GM18499 (cell line): Measurements from ENCODE around the gene DPP3.
"Not testable (repeated sequence)": the region's sequence is repeated elsewhere in the genome, so short reads cannot be mapped to it uniquely, and the experiment has no call there.

Experiments
- ATAC-seq: cut with Tn5 transposase; IDR thresholded peaks from one replicate; pipeline ENCODE4 v1.9.1; 2021; ENCODE audit warnings: moderate number of reproducible peaks; ENCODE audit not compliant: insufficient read depth, unreplicated experiment

DPP3 gene

DNA sequence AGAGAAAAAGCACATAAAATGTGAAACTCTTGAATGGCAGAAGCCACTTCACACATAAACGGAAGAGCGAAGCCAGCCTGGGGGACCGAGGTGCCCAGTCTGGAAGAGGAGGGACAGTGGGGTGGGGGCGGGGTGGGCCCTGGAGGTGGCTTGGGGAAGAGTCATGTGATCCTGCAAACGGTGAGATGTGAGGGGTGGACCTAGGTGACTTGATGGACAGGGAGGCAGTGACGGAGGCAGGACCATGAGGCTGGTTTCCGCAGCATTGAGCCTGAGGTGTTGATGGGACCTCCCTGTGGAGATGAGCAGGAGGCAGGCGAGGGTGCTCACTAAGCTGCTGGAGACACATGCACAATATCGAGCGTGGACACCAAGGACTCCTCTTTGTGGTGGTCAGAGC lies 48.8 kb downstream of the DPP3 start:
- no peak for ATAC-seq

DNA sequence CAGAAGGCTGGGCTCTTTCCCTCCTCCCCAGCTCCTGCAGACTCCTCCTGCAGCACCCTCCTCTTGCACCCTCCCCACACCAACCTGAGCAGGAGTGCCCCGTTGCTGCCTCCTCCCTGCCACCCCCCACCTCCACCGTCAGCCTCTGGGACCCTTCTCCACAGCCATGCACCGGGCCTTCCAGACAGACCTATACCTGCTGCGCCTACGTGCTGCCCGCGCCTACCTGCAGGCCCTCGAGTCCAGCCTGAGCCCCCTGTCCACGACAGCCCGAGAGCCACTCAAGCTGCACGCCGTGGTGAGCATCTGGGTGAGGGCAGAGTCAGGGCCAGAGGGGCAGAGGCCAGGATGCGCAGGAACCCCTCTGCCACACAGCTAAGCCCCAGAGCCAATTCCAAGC lies 49.4 kb downstream of the DPP3 start:
- no peak for ATAC-seq

DNA sequence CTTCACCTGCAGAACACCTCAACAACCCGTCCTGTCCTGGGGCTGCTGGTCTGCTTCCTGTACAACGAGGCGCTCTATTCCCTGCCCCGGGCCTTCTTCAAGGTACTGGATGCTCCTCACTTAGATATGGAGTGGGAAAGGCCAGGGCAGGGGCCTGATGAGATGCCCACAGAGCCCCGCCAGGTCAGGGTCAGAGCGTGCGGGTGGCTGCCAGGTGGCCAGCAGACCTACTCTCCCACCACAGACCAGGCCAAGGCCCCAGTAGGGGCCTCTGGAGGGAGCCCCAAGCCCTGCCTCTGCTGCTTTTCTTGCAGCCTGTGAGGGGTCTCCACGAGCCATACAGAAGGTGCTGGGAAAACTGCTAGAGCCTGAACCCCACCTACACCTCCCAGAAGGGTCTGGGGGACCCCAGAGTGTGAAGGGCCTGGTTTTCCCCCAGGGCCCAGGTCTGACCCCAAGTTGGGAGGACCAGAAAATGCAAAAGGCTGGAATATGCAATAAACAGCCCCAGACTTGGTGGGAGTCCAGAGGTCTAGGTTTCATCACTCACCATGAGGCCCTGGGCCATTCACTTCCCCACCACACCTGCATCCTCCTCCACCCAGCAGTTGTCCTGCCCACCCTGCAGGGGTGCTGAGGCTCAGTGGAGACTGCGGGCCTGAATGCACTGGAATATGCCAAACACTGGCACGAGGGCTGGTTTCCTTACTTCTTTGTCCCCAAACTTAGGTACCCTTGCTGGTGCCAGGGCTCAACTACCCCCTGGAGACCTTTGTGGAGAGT lies 50.9 kb downstream of the DPP3 start:
- no peak for ATAC-seq

- no peak for ATAC-seq
These were observed 51.6 kb downstream of the DPP3 start for GRCh38 chr11:66531841-66532240.

- ATAC-seq, result no peak
These were observed 52.5 kb downstream of the DPP3 start for GRCh38 chr11:66532784-66533183.

- ATAC-seq, result no peak
These were observed 59.1 kb downstream of the DPP3 start for GRCh38 chr11:66539170-66539869.

DNA sequence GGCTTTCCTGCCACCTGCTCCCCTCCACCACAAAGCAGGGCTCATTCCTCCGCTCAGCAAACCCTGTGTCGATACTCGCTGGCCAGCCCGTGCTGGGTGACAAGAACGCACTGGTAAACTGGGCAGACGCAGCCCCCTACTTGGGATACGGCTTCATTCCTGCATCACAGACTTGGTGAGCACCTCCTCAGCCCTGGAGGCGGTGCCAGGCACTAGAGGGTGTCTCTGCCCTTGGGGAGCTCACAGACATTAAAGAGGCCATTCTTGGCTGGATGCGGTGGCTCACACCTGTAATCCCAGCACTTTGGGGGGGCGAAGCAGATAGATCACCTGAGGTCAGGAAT lies 59.6 kb downstream of the DPP3 start:
- no peak for ATAC-seq

DNA sequence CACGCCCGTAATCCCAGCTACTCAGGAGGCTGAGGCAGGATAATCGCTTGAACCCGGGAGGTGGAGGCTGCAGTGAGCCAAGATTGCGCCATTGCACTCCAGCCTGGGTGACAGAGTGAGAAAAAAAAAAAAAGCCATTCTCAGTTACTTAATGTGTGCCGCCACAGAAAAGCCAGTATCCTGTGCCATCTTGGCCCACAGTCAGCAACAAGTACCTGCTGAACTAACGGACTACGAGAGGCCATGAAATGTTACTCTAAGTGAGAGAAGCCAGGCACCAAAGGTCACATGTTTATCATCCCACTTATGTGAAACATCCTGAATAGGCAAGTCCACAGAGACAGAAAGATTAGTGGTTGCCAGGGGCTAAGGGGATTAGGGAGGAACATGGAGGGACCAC lies 60.4 kb downstream of the DPP3 start:
- not testable (repeated sequence) for ATAC-seq

DNA sequence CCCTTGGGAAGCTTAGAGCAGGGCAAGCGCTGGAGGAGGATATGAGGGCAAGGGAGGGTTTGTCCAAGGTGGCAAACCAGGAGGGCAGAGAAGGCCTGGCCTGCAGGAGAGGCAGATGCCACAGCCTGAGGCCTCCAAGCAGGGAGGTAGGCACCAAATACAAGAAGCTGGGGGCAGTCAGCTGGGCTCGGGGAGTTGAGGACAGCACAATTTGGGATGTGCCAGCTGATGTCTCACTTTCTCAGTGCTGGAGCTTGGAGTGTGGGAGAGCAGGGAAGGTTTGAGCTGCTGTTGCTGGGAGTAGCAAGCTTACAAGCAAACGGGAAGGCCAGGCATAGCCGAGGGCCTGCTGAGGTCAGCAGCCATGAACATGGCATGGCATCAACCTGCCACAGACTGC lies 61.7 kb downstream of the DPP3 start:
- ATAC-seq, result no peak

DNA sequence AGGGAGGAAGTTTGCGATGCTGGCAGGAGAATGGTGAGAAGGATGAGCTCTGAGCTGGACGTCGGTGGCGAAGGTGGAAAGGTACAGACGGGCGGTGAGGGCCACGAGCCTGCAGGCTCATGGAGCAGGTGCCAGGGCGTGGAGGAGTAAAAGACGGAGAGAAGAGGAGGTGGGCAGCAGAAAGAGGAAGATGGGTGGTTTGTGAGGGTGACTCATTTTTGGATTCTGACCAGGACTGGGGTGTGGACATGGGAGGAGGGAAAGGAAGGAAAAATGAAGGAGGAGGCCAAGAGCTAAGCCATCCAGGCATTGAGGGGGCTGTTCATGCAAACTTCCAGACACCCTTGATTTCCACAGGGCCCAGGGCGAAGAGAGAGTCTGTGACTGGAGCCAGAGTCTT lies 62.1 kb downstream of the DPP3 start:
- ATAC-seq, result no peak

DNA sequence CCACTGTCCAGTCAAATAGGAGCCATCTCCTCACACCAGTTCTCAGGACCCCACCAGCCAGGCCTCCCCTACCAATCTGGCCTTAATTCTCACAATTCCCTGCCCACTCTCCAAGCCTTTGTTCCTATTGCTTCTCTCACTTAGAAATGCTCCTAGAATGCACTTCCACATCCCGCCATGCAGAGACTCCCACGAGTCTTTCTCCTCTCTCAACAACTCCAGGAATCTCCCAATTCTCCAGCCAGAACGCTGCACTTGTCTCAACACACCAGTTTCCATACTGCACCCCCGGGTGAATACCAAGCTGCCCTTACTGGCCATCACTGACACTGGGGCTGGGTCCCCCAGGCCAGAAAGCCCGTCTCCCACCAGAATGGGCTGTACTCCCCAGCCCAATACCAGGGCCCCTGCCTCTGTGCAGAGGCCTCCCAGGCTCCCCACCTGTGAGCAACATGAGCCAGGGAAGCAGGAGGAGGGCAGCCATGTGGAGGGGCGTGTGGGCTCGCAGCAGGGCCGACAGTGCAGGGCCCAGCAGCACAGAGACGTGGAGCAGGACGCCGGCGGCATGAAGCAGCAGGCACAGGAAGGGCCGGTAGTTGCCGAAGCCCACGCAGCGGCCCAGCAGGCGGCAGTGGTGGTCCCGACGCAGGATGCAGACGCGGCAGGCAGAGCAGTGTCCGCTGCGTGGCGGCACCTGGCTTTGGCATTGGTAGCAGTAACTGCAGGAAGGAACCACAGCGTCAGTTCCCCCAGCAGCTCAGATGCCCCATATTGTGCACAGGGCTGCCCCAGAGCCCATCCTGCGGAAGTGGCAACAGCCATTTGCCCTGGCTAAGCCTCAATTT lies 63.3 kb downstream of the DPP3 start:
- no peak for ATAC-seq

DNA sequence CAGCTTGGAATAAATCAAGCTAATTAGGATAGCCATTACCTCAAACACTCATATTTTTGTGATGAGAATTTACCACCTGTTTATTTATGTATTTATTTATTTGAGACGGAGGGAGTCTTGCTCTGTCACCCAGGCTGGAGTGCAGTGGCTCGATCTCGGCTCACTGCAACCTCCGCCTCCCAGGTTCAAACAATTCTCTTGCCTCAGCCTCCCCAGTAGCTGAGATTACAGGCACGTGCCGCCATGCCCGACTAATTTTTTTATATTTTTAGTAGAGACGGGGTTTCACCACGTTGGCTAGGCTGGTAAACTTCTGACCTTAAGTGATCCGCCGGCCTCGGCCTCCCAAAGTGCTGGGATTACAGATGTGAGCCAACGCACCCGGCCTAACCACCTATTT lies 64.7 kb downstream of the DPP3 start:
- ATAC-seq, result not testable (repeated sequence)

DNA sequence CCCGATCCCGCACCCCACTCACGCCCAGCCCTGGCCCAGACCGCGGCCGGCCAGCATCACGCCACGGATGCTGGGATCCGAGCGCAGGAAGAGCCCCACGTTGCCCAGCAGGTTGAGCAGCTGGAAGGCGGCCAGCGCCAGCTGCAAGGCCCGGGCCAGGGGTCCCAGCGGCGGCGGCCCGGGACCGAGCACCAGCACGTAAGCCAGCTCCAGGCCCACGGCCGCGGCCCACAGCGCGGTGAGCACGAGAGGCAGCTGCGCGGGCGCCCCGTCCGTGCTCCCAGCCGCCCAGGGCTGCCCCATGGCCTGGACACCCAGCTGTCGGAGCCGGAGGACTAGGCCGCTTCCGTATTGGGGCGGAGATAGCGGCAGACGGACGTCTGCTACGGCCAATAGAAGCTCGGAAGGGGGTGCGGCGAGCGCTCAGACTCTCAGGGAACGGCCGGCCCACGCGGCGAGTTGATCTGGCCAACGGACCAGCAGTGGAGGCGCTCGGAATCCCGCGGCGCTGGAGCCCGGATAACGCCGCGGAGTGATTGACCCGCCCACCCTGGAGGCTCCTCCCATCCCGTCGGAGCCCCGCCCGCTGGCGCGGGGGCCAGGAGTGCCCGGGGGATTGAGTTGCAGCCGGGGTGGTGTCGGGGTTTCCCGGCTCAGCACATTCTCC lies 65.6 kb downstream of the DPP3 start, which contains the start of gene ZDHHC24:
ZDHHC24 (minus strand) TSS at position 348 of the 667 bp plus-strand sequence; CDS start at position 303, 45 bp downstream.
- peak; percentile 56 for ATAC-seq

DNA sequence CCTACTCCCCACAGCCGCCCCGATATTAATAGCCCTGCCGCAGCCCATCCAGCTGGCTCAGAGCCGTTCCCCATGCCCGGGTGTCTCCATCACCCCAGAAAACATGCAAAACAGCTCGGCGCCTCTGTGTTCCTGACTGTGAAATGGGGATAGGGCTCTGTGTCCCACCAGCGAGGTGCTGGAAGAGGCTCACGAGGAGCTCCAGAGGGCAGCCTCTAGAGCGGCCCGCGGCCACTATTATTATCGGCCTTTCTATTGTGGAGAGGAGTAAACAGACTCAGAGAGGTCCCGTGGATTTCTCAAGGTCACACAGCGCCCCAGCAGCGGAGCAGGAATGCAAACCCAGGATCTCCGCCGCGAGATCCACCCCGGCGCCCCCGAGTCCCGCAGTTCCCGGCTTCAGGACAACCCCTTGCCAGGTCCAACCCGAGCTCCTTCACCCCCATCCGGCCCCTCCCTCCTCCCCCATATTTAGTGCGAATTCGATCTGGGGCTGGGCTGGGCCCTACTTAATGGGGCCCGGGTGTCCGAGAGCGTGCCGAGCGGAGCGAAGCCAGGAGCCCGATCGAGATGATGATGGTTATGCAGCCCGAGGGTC lies 66.2 kb downstream of the DPP3 start, which contains the start of gene ACTN3:
ACTN3 (plus strand) TSS at position 536 of the 598 bp plus-strand sequence; CDS start at position 571, 35 bp downstream.
- ATAC-seq, result no peak

DNA sequence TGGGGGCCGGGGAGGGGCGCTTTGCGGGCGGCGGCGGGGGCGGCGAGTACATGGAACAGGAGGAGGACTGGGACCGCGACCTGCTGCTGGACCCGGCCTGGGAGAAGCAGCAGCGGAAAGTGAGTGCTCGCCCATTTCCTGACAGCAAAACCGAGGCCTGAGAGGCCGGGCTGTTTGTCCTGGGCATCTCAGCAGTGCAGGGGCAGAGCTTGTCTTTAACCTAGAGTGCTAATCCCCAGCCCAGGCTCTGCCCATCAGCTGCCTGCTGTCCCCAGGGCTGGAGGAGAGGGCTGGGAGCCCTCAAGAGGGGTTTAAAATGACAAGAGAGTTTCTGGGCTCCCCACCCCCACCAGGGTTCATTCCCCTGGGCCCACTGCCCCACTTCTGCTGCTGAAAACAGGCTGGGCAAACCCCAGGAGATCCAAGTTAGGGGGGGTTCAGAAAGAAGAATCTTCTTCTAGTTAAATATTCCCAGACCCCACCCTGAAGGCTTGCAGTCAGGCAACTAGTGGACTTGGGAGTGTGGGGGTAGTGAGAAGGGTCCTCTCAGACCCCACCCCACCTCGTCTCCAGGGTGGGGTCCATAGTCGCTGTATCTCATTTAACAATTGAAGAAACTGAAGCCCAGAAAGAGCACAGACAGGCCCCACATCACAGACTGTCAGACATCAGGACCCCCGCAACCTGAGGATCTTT lies 66.9 kb downstream of the DPP3 start:
- no peak for ATAC-seq

DNA sequence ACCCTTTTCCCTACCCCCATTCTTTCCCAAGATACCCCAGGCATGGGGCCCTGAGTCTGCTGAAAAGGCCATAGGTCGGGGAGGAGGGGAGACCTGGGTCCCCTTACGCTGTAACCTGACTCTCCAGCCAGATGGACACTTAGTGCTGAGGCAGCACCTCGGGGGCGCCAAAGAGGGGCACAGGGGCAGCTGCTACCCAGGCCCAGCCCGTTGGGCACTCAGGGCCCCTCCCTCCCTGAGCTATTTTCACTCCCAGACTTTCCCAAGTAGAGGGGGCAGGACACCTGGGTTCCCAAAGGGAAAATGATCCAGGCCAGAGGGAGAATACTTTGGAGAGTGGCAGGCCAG lies 67.4 kb downstream of the DPP3 start:
- no peak for ATAC-seq

DNA sequence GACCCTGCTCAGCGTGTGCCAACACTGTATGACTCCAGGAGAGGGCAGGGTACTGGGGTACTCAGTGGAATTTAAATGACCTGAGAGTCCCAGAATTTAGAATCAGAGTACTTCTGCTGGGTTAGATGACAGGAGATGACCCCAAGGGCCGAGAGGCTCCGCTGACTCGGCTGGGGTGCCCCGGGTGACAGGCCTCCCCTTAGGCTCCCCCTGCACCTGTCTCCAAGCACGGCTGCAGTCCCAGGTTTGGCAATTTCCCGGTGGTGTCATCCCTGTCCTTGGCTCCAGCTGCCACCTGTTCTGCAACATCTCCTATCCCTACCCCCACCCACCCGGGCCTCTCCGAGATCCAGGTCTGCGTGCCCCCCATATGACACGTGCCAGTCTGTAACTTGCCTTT lies 67.8 kb downstream of the DPP3 start:
- ATAC-seq, result no peak

- ATAC-seq, result no peak
These were observed 68.8 kb downstream of the DPP3 start for GRCh38 chr11:66548774-66549630.

GRCh38 chr11:66549696-66550095 lies 69.5 kb downstream of the DPP3 start:
- no peak for ATAC-seq
